ENCODE results near the gene TTLL10.

Gene TTLL10

DNA sequence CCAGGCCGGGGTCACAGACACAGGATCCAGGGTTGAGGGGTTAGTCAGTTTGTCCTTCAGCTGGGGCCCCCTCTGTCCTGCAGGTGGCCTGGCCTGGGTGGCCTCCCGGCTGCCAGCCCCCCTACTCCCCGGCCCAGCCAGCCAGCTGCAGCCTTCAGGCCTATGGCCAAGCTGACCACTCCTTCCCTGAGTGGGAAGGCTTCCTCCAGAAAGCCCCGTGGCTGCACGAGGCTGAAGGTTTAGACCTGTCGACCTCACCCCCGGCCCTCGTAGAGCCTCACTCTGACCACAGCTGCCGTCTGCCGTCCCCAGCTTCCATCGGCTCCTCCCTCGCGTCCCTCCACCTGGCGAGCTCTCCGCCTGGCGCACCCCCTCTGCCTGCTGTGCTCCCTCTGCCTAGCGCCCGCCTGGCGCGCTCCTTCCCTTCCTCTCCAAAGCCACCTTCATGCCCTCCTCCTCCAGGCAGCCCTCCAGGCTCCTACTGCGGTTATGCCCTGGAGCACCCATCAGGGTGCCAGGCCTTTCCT lies 9.6 kb downstream of the TTLL10 start:
- no peak for DNase-seq (ENCODE audit: low spot score)
- in situ Hi-C loops (cut with MboI; ENCODE audit: low sequenced_read_pairs, unreplicated experiment): no loop called here
- TF ChIP-seq, protein P1, sequence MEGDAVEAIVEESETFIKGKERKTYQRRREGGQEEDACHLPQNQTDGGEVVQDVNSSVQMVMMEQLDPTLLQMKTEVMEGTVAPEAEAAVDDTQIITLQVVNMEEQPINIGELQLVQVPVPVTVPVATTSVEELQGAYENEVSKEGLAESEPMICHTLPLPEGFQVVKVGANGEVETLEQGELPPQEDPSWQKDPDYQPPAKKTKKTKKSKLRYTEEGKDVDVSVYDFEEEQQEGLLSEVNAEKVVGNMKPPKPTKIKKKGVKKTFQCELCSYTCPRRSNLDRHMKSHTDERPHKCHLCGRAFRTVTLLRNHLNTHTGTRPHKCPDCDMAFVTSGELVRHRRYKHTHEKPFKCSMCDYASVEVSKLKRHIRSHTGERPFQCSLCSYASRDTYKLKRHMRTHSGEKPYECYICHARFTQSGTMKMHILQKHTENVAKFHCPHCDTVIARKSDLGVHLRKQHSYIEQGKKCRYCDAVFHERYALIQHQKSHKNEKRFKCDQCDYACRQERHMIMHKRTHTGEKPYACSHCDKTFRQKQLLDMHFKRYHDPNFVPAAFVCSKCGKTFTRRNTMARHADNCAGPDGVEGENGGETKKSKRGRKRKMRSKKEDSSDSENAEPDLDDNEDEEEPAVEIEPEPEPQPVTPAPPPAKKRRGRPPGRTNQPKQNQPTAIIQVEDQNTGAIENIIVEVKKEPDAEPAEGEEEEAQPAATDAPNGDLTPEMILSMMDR (IDR thresholded peaks at IDR 0.05; ENCODE audit: borderline replicate concordance, control extremely low read depth, extremely low read depth, insufficient read depth, missing control alignments): no peak

GRCh38 chr1:1183833-1184775 lies 10.4 kb downstream of the TTLL10 start:
- no peak for DNase-seq (ENCODE audit: low spot score)
- in situ Hi-C loops (cut with MboI; ENCODE audit: low sequenced_read_pairs, unreplicated experiment): no loop called here
- TF ChIP-seq, protein P1 (IDR thresholded peaks at IDR 0.05; ENCODE audit: borderline replicate concordance, control extremely low read depth, extremely low read depth, insufficient read depth, missing control alignments): no peak

GRCh38 chr1:1185101-1185765 lies 11.6 kb downstream of the TTLL10 start:
- TF ChIP-seq, protein P1 (IDR thresholded peaks at IDR 0.05; ENCODE audit: borderline replicate concordance, control extremely low read depth, extremely low read depth, insufficient read depth, missing control alignments): no peak
- in situ Hi-C loops (cut with MboI; ENCODE audit: low sequenced_read_pairs, unreplicated experiment): no loop called here
- DNase-seq (ENCODE audit: low spot score): no peak

GRCh38 chr1:1187938-1188337 lies 14.3 kb downstream of the TTLL10 start:
- in situ Hi-C loops (cut with MboI; ENCODE audit: low sequenced_read_pairs, unreplicated experiment): no loop called here
- TF ChIP-seq, protein P1 (IDR thresholded peaks at IDR 0.05; ENCODE audit: borderline replicate concordance, control extremely low read depth, extremely low read depth, insufficient read depth, missing control alignments): no peak
- DNase-seq (ENCODE audit: low spot score): no peak

- in situ Hi-C loops (cut with MboI; ENCODE audit: low sequenced_read_pairs, unreplicated experiment): no loop called here
- TF ChIP-seq, protein P1 (IDR thresholded peaks at IDR 0.05; ENCODE audit: borderline replicate concordance, control extremely low read depth, extremely low read depth, insufficient read depth, missing control alignments): no peak
- no peak for DNase-seq (ENCODE audit: low spot score)
These were observed 15.4 kb downstream of the TTLL10 start for GRCh38 chr1:1189111-1189510.

GRCh38 chr1:1191734-1192133 lies 18.1 kb downstream of the TTLL10 start:
- TF ChIP-seq, protein P1 (IDR thresholded peaks at IDR 0.05; ENCODE audit: borderline replicate concordance, control extremely low read depth, extremely low read depth, insufficient read depth, missing control alignments): no peak
- no peak for DNase-seq (ENCODE audit: low spot score)
- in situ Hi-C loops (cut with MboI; ENCODE audit: low sequenced_read_pairs, unreplicated experiment): no loop called here

All from GM13976 (cell line).